ENCODE data around the gene SGSH.

SGSH gene

GRCh38 chr17:80214012-80214877 is 5.9 kb downstream of the SGSH start:
- peaks cover 36% of the 10 kb centered on the region for H3K36me3 ChIP-seq (ENCODE audit: insufficient read depth, low read depth, low read length)

GRCh38 chr17:80213643-80213975 is 6.5 kb downstream of the SGSH start:
- Histone ChIP-seq H3K4me1 (ENCODE audit: insufficient read depth, low read length) (no peaks in the 10 kb centered on the region), H3K4me3 (ENCODE audit: low read length) (no peak overlapping the region), H3K27ac (ENCODE audit: low read length) (no peak overlapping the region), H3K36me3 (ENCODE audit: insufficient read depth, low read depth, low read length) (peaks cover 36% of the 10 kb centered on the region), H3K27me3 (ENCODE audit: insufficient read depth, low read length) (no peaks in the 10 kb centered on the region), H3K9me3 (ENCODE audit: insufficient read depth, low read depth, low read length) (no peaks in the 10 kb centered on the region), H3K9ac (ENCODE audit: low read depth, low read length) (no peak overlapping the region)

More at GRCh38 chr17:80214012-80214877, 5.9 kb downstream of the SGSH start:
- Histone ChIP-seq H3K4me3 (ENCODE audit: low read length) (no peak overlapping the region), H3K27ac (ENCODE audit: low read length) (no peak overlapping the region), H3K9me3 (ENCODE audit: insufficient read depth, low read depth, low read length) (no peaks in the 10 kb centered on the region), H3K4me1 (ENCODE audit: insufficient read depth, low read length) (no peaks in the 10 kb centered on the region), H3K9ac (ENCODE audit: low read depth, low read length) (no peak overlapping the region), H3K27me3 (ENCODE audit: insufficient read depth, low read length) (no peaks in the 10 kb centered on the region)

GRCh38 chr17:80212962-80213642 is 7.0 kb downstream of the SGSH start:
- H3K4me3 ChIP-seq (ENCODE audit: low read length), result no peak overlapping the region
- no peak overlapping the region for H3K27ac ChIP-seq (ENCODE audit: low read length)
- peaks cover 36% of the 10 kb centered on the region for H3K36me3 ChIP-seq (ENCODE audit: insufficient read depth, low read depth, low read length)
- H3K9me3 ChIP-seq (ENCODE audit: insufficient read depth, low read depth, low read length), result no peaks in the 10 kb centered on the region
- H3K27me3 ChIP-seq (ENCODE audit: insufficient read depth, low read length), result no peaks in the 10 kb centered on the region
- H3K9ac ChIP-seq (ENCODE audit: low read depth, low read length), result no peak overlapping the region
- H3K4me1 ChIP-seq (ENCODE audit: insufficient read depth, low read length), result no peaks in the 10 kb centered on the region

- peaks cover 32% of the 10 kb centered on the region for H3K36me3 ChIP-seq (ENCODE audit: insufficient read depth, low read depth, low read length)
Measured at GRCh38 chr17:80212511-80212910, 7.6 kb downstream of the SGSH start.

GRCh38 chr17:80212109-80212508 is 8.0 kb downstream of the SGSH start:
- Histone ChIP-seq H3K36me3 (ENCODE audit: insufficient read depth, low read depth, low read length) (peaks cover 29% of the 10 kb centered on the region), H3K27me3 (ENCODE audit: insufficient read depth, low read length) (no peaks in the 10 kb centered on the region), H3K27ac (ENCODE audit: low read length) (no peak overlapping the region), H3K9me3 (ENCODE audit: insufficient read depth, low read depth, low read length) (no peaks in the 10 kb centered on the region), H3K4me3 (ENCODE audit: low read length) (no peak overlapping the region), H3K4me1 (ENCODE audit: insufficient read depth, low read length) (no peaks in the 10 kb centered on the region), H3K9ac (ENCODE audit: low read depth, low read length) (no peak overlapping the region)

More at GRCh38 chr17:80212511-80212910, 7.6 kb downstream of the SGSH start:
- H3K9me3 ChIP-seq (ENCODE audit: insufficient read depth, low read depth, low read length), result no peaks in the 10 kb centered on the region
- no peak overlapping the region for H3K4me3 ChIP-seq (ENCODE audit: low read length)
- no peak overlapping the region for H3K27ac ChIP-seq (ENCODE audit: low read length)
- H3K4me1 ChIP-seq (ENCODE audit: insufficient read depth, low read length), result no peaks in the 10 kb centered on the region
- no peaks in the 10 kb centered on the region for H3K27me3 ChIP-seq (ENCODE audit: insufficient read depth, low read length)
- no peak overlapping the region for H3K9ac ChIP-seq (ENCODE audit: low read depth, low read length)

- Histone ChIP-seq H3K4me1 (ENCODE audit: insufficient read depth, low read length) (no peaks in the 10 kb centered on the region), H3K9ac (ENCODE audit: low read depth, low read length) (no peak overlapping the region), H3K9me3 (ENCODE audit: insufficient read depth, low read depth, low read length) (no peaks in the 10 kb centered on the region), H3K36me3 (ENCODE audit: insufficient read depth, low read depth, low read length) (peaks cover 29% of the 10 kb centered on the region), H3K27ac (ENCODE audit: low read length) (no peak overlapping the region), H3K4me3 (ENCODE audit: low read length) (no peak overlapping the region), H3K27me3 (ENCODE audit: insufficient read depth, low read length) (no peaks in the 10 kb centered on the region)
Measured at GRCh38 chr17:80210348-80211108, 9.6 kb downstream of the SGSH start.

GRCh38 chr17:80209765-80210164 is 10.4 kb downstream of the SGSH start:
- Histone ChIP-seq H3K4me1 (ENCODE audit: insufficient read depth, low read length) (no peaks in the 10 kb centered on the region), H3K27ac (ENCODE audit: low read length) (no peak overlapping the region), H3K9ac (ENCODE audit: low read depth, low read length) (no peak overlapping the region), H3K9me3 (ENCODE audit: insufficient read depth, low read depth, low read length) (no peaks in the 10 kb centered on the region), H3K36me3 (ENCODE audit: insufficient read depth, low read depth, low read length) (peaks cover 29% of the 10 kb centered on the region), H3K27me3 (ENCODE audit: insufficient read depth, low read length) (no peaks in the 10 kb centered on the region), H3K4me3 (ENCODE audit: low read length) (no peak overlapping the region)

- Histone ChIP-seq H3K27ac (ENCODE audit: low read length) (no peak overlapping the region), H3K9me3 (ENCODE audit: insufficient read depth, low read depth, low read length) (no peaks in the 10 kb centered on the region), H3K4me1 (ENCODE audit: insufficient read depth, low read length) (no peaks in the 10 kb centered on the region), H3K27me3 (ENCODE audit: insufficient read depth, low read length) (no peaks in the 10 kb centered on the region), H3K36me3 (ENCODE audit: insufficient read depth, low read depth, low read length) (peaks cover 25% of the 10 kb centered on the region), H3K4me3 (ENCODE audit: low read length) (no peak overlapping the region), H3K9ac (ENCODE audit: low read depth, low read length) (no peak overlapping the region)
Measured at GRCh38 chr17:80208050-80208449, 12.1 kb downstream of the SGSH start.

GRCh38 chr17:80205811-80206210 is 14.3 kb downstream of the SGSH start:
- H3K27me3 ChIP-seq (ENCODE audit: insufficient read depth, low read length), result no peaks in the 10 kb centered on the region
- no peak overlapping the region for H3K9ac ChIP-seq (ENCODE audit: low read depth, low read length)
- peaks cover 15% of the 10 kb centered on the region for H3K36me3 ChIP-seq (ENCODE audit: insufficient read depth, low read depth, low read length)
- no peaks in the 10 kb centered on the region for H3K9me3 ChIP-seq (ENCODE audit: insufficient read depth, low read depth, low read length)
- no peaks in the 10 kb centered on the region for H3K4me1 ChIP-seq (ENCODE audit: insufficient read depth, low read length)
- H3K27ac ChIP-seq (ENCODE audit: low read length), result no peak overlapping the region
- H3K4me3 ChIP-seq (ENCODE audit: low read length), result no peak overlapping the region

- Histone ChIP-seq H3K4me1 (ENCODE audit: insufficient read depth, low read length) (no peaks in the 10 kb centered on the region), H3K9me3 (ENCODE audit: insufficient read depth, low read depth, low read length) (no peaks in the 10 kb centered on the region), H3K9ac (ENCODE audit: low read depth, low read length) (no peak overlapping the region), H3K4me3 (ENCODE audit: low read length) (no peak overlapping the region), H3K27ac (ENCODE audit: low read length) (no peak overlapping the region), H3K27me3 (ENCODE audit: insufficient read depth, low read length) (no peaks in the 10 kb centered on the region), H3K36me3 (ENCODE audit: insufficient read depth, low read depth, low read length) (peaks cover 5% of the 10 kb centered on the region)
Measured at GRCh38 chr17:80204626-80205468, 15.3 kb downstream of the SGSH start.

- Histone ChIP-seq H3K4me1 (ENCODE audit: insufficient read depth, low read length) (no peaks in the 10 kb centered on the region), H3K9ac (ENCODE audit: low read depth, low read length) (no peak overlapping the region), H3K36me3 (ENCODE audit: insufficient read depth, low read depth, low read length) (no peaks in the 10 kb centered on the region), H3K27ac (ENCODE audit: low read length) (no peak overlapping the region), H3K9me3 (ENCODE audit: insufficient read depth, low read depth, low read length) (no peaks in the 10 kb centered on the region), H3K4me3 (ENCODE audit: low read length) (no peak overlapping the region), H3K27me3 (ENCODE audit: insufficient read depth, low read length) (no peaks in the 10 kb centered on the region)
Measured at GRCh38 chr17:80203471-80203963, 16.6 kb downstream of the SGSH start.
